HUES48 (cell line): Measurements from ENCODE around the gene TCP11.

Source experiments
- H3K27ac ChIP-seq: one replicate; pipeline ENCODE4 v1.7.0; 2013; ENCODE audit warnings: low read depth, low read length, inconsistent platforms
- H3K27me3 ChIP-seq: 2 replicates; pipeline ENCODE4 v1.6.1; 2013; ENCODE audit warnings: mild to moderate bottlenecking, low read length; ENCODE audit not compliant: control insufficient read depth, insufficient read depth
- H3K36me3 ChIP-seq: 2 replicates; pipeline ENCODE4 v1.6.1; 2013; ENCODE audit warnings: low read length; ENCODE audit not compliant: control insufficient read depth, insufficient read depth
- H3K4me1 ChIP-seq: 2 replicates; pipeline ENCODE4 v1.6.1; 2013; ENCODE audit warnings: mild to moderate bottlenecking, low read length; ENCODE audit not compliant: control insufficient read depth, insufficient read depth
- H3K4me3 ChIP-seq: 2 replicates; pipeline ENCODE4 v1.5.1; 2013; ENCODE audit warnings: mild to moderate bottlenecking, low read depth, low read length
- H3K9ac ChIP-seq: 2 replicates; pipeline ENCODE4 v1.6.1; 2013; ENCODE audit warnings: mild to moderate bottlenecking, low read depth, low read length, moderate library complexity
- H3K9me3 ChIP-seq: 2 replicates; pipeline ENCODE4 v1.6.1; 2013; ENCODE audit warnings: low read length; ENCODE audit not compliant: control insufficient read depth, insufficient read depth

TCP11 gene

GRCh38 chr6:35141007-35141655 is at the start of gene TCP11:
Gene TCP11, minus strand, starts transcription at chr6:35141339. Its CDS starts 469 bp downstream, at chr6:35140870.
- H3K4me3 ChIP-seq: no peak within 1 kb of the TSS

GRCh38 chr6:35190306-35190705 is 49.2 kb upstream of the TCP11 start:
- no peaks in the 10 kb centered on the region; the same call in 1 of the 2 replicates for H3K27me3 ChIP-seq
- no peaks in the 10 kb centered on the region for H3K9me3 ChIP-seq
- H3K4me3 ChIP-seq: no peak overlapping the region
- no peak overlapping the region for H3K9ac ChIP-seq
- no peaks in the 10 kb centered on the region for H3K36me3 ChIP-seq
- peaks cover 10% of the 10 kb centered on the region; the same call in 1 of the 2 replicates for H3K4me1 ChIP-seq
- H3K27ac ChIP-seq: no peak overlapping the region

More at GRCh38 chr6:35141007-35141655, at the start of gene TCP11:
- H3K9me3 ChIP-seq: no peaks in the 10 kb centered on the region
- H3K9ac ChIP-seq: no peak within 1 kb of the TSS
- no peaks in the 10 kb centered on the region for H3K27me3 ChIP-seq
- no peak within 1 kb of the TSS for H3K27ac ChIP-seq
- peaks cover 5% of the 10 kb centered on the region for H3K4me1 ChIP-seq
- no peaks in the 10 kb centered on the region for H3K36me3 ChIP-seq

- Histone ChIP-seq H3K27ac (no peak overlapping the region), H3K36me3 (no peaks in the 10 kb centered on the region), H3K27me3 (no peaks in the 10 kb centered on the region), H3K9me3 (no peaks in the 10 kb centered on the region), H3K4me3 (no peak overlapping the region), H3K4me1 (0 out of 2 replicates have a peak, but pooled peaks cover 5% of the 10 kb centered on the region), H3K9ac (no peak overlapping the region)
Measured at GRCh38 chr6:35188886-35189285, 47.7 kb upstream of the TCP11 start.

GRCh38 chr6:35186571-35186970 is 45.4 kb upstream of the TCP11 start:
- Histone ChIP-seq H3K9me3 (no peaks in the 10 kb centered on the region), H3K36me3 (no peaks in the 10 kb centered on the region), H3K27me3 (peaks cover 11% of the 10 kb centered on the region), H3K4me3 (no peak overlapping the region), H3K4me1 (no peaks in the 10 kb centered on the region), H3K27ac (no peak overlapping the region), H3K9ac (no peak overlapping the region)

DNA sequence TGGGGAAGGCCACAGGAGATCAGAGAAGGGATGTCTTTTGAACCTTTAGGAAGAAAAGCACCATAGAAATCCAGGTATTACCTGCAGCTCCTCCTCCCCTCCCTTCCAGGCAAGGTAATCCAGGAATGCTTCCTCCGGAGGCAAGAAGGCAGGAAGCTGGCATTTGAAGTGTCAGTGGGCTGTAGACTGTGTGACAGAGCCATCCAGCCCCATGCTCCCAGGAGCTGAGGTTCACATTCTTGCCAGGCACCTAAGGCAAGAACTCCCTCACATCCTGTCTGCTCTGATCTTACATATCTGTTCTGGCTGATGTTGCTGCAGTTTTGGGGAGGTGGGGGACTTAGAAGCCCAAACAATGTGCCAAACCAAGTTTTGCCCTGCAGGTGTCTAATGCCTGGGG is 44.8 kb upstream of the TCP11 start:
- no peaks in the 10 kb centered on the region for H3K4me1 ChIP-seq
- H3K27ac ChIP-seq: no peak overlapping the region
- no peak overlapping the region for H3K9ac ChIP-seq
- peaks cover 11% of the 10 kb centered on the region for H3K27me3 ChIP-seq
- H3K4me3 ChIP-seq: no peak overlapping the region
- H3K9me3 ChIP-seq: no peaks in the 10 kb centered on the region
- no peaks in the 10 kb centered on the region for H3K36me3 ChIP-seq

GRCh38 chr6:35185302-35185681 is 44.2 kb upstream of the TCP11 start:
- Histone ChIP-seq H3K27ac (no peak overlapping the region), H3K27me3 (peaks cover 11% of the 10 kb centered on the region), H3K4me3 (no peak overlapping the region), H3K9ac (no peak overlapping the region), H3K9me3 (no peaks in the 10 kb centered on the region), H3K36me3 (no peaks in the 10 kb centered on the region), H3K4me1 (no peaks in the 10 kb centered on the region)

- Histone ChIP-seq H3K9ac (no peak overlapping the region), H3K36me3 (no peaks in the 10 kb centered on the region), H3K9me3 (no peaks in the 10 kb centered on the region), H3K4me3 (no peak overlapping the region), H3K27ac (no peak overlapping the region), H3K27me3 (peaks cover 11% of the 10 kb centered on the region), H3K4me1 (no peaks in the 10 kb centered on the region)
Measured at GRCh38 chr6:35184580-35185301, 43.6 kb upstream of the TCP11 start.

- H3K27ac ChIP-seq: no peak overlapping the region
- H3K4me3 ChIP-seq: no peak overlapping the region
- H3K9ac ChIP-seq: no peak overlapping the region
- no peaks in the 10 kb centered on the region for H3K9me3 ChIP-seq
- H3K27me3 ChIP-seq: peaks cover 11% of the 10 kb centered on the region
- H3K4me1 ChIP-seq: no peaks in the 10 kb centered on the region
- H3K36me3 ChIP-seq: no peaks in the 10 kb centered on the region
Measured at GRCh38 chr6:35183935-35184334, 42.8 kb upstream of the TCP11 start.

- Histone ChIP-seq H3K9me3 (no peaks in the 10 kb centered on the region), H3K27ac (no peak overlapping the region), H3K4me3 (no peak overlapping the region), H3K9ac (no peak overlapping the region), H3K27me3 (peaks cover 11% of the 10 kb centered on the region), H3K36me3 (no peaks in the 10 kb centered on the region), H3K4me1 (no peaks in the 10 kb centered on the region)
Measured at GRCh38 chr6:35183281-35183680, 42.1 kb upstream of the TCP11 start.

DNA sequence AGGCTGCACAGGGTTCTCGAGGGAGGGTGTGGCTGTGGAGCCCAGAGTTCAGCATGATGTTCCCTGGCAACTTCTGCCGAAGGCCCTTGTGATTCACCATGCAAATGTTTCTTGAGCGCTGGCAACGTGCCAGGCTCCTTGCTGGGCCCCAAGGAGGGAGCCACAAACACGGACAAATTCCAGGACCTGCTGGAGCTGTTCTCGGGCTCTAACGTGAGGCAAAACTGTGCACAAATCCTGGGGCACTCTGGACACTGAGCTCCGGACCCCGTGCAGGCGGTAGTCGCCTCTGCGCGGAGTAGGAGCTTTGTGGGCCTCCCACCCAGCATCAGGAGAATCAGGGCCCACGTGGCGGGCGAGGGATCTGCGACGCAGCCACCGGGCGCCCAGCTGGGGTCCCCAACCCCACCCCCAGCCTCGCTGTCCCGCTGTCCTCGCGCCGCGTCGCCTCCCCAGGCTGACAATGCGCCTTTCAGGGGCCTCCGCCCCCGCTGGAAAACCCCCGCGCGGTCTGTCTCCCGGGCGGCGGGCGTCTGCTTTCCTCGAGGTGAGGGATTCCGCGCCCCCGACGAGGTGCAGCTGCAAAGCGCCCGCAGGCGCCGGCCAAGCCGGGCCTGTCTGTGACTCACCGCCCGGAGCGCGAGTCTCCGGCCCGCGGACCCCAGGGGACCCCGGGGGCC is 40.9 kb upstream of the TCP11 start:
- Histone ChIP-seq H3K27me3 (peaks cover 14% of the 10 kb centered on the region), H3K27ac (no peak overlapping the region), H3K4me1 (no peaks in the 10 kb centered on the region), H3K36me3 (no peaks in the 10 kb centered on the region), H3K4me3 (peak overlapping the region; percentile 18; the same call in 1 of the 2 replicates), H3K9me3 (no peaks in the 10 kb centered on the region), H3K9ac (no peak overlapping the region)
